C4-2B (cell line): ENCODE measurements around the gene MYBPHL.

ENCODE experiments used
- H3K27ac ChIP-seq: fragments of 450-650 bp; 2 replicates; pipeline ENCODE4 v1.5.1; 2017
- ZFX ChIP-seq: fragments of 450-650 bp; IDR thresholded peaks from 2 replicates; pipeline ENCODE4 v1.6.1; 2017
- TF ChIP-seq, protein P1 (sequence below): fragments of 450-650 bp; conservative IDR thresholded peaks from 2 replicates; pipeline ENCODE4 v1.5.1; 2017; ENCODE audit warnings: mild to moderate bottlenecking

The MYBPHL gene

DNA sequence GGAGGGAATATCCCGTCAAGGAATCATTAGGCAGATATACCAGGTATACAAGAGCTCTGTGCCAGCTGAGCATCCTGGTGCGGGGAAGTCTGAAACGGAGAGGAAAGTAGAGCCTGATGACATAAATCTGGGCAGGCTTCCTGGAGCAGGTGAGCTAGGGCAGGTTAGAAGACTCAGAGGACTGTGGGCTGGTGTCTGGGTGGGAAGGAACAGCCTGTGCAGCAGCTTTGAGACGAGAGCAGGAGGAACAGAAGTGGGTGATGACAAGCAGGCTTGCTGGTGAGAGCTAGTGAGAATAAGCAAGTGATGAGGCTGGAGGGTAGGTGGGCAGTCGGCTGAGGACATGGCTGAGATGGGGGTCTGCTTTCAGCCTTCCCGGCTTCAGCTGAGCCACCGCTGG lies 50.7 kb downstream of the MYBPHL start:
- TF ChIP-seq, protein P1, sequence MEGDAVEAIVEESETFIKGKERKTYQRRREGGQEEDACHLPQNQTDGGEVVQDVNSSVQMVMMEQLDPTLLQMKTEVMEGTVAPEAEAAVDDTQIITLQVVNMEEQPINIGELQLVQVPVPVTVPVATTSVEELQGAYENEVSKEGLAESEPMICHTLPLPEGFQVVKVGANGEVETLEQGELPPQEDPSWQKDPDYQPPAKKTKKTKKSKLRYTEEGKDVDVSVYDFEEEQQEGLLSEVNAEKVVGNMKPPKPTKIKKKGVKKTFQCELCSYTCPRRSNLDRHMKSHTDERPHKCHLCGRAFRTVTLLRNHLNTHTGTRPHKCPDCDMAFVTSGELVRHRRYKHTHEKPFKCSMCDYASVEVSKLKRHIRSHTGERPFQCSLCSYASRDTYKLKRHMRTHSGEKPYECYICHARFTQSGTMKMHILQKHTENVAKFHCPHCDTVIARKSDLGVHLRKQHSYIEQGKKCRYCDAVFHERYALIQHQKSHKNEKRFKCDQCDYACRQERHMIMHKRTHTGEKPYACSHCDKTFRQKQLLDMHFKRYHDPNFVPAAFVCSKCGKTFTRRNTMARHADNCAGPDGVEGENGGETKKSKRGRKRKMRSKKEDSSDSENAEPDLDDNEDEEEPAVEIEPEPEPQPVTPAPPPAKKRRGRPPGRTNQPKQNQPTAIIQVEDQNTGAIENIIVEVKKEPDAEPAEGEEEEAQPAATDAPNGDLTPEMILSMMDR: no peak
- TF ChIP-seq ZFX: no peak
- H3K27ac ChIP-seq: no peak overlapping the region

DNA sequence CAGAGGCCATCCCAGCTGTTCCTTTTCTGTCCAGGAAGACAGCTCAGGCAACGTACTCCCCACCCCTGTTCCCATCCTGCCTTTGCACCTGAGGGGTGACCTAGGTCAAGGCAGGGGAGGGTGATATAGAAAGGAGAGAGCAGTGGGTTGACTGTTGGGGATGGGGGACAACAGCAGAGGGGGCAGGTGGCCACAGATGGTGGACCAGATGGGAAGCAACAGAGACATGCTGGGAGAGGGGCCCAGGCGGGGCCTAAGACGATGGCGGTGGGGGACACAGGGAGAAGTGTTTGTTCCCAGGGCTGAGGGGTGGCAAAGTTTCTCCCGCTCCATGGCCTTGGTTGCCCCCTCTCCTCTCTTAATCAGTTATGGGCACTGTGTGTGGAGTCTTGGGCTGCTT lies 51.1 kb downstream of the MYBPHL start:
- TF ChIP-seq, protein P1: no peak
- no peak for TF ChIP-seq ZFX
- H3K27ac ChIP-seq: no peak overlapping the region

DNA sequence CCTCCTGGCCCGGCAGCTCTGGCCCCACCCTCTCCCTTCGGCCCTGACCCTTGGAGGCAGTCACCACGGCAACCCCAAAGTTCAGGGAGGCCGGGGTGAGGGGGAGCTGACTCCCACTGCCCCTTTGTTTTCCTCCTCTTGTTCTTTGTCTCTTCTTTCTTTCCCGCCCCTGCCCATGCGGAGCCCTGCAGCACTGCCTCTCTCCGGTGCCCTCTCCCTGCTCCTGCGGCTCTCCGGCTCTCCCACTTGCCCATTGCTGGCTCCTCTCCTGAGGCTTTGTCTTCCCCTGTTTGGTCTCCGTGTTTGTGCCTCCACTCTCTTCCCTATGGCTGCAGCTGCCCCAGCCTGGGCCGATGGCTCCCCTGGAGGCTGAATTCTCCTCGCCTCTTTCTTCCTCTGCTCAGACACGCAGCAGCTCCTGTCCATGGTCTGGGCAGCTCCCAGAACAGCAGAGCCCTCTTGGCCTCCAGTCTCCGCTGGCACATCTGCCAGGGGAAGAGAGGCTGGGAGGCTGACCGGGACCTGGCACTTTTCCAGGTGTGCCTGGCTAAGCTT lies 51.6 kb downstream of the MYBPHL start:
- TF ChIP-seq, protein P1: no peak
- TF ChIP-seq ZFX: no peak

GRCh38 chr1:109254621-109255096 lies 52.2 kb downstream of the MYBPHL start:
- no peak for TF ChIP-seq ZFX
- TF ChIP-seq, protein P1: no peak
- no peak overlapping the region for H3K27ac ChIP-seq

More for the DNA sequence above, 51.6 kb downstream of the MYBPHL start:
- H3K27ac ChIP-seq: no peak overlapping the region

GRCh38 chr1:109253803-109254620 lies 52.8 kb downstream of the MYBPHL start:
- H3K27ac ChIP-seq: no peak overlapping the region
- TF ChIP-seq, protein P1: no peak
- TF ChIP-seq ZFX: no peak

- H3K27ac ChIP-seq: no peak overlapping the region
- TF ChIP-seq, protein P1: no peak
- TF ChIP-seq ZFX: no peak
Measured at GRCh38 chr1:109252893-109253802, 53.7 kb downstream of the MYBPHL start.
